ENCODE results near the gene SOX14.

SOX14 gene

GRCh38 chr3:137759505-137759904 lies 4.6 kb upstream of the SOX14 start:
- no peak for DNase-seq (ENCODE audit: low read depth)
- H3K4me3 ChIP-seq (replicated peaks; ENCODE audit: low read depth, low read length), result no peak overlapping the region
- TF ChIP-seq CTCF (IDR thresholded peaks at IDR 0.05; ENCODE audit: low read length, missing control alignments), result no peak

GRCh38 chr3:137760341-137761098 lies 3.6 kb upstream of the SOX14 start:
- H3K4me3 ChIP-seq (replicated peaks; ENCODE audit: low read depth, low read length), result no peak overlapping the region
- no peak for DNase-seq (ENCODE audit: low read depth)
- TF ChIP-seq CTCF (IDR thresholded peaks at IDR 0.05; ENCODE audit: low read length, missing control alignments), result no peak

GRCh38 chr3:137761099-137761562 lies 3.0 kb upstream of the SOX14 start:
- no peak overlapping the region for H3K4me3 ChIP-seq (replicated peaks; ENCODE audit: low read depth, low read length)
- DNase-seq (ENCODE audit: low read depth), result no peak
- no peak for TF ChIP-seq CTCF (IDR thresholded peaks at IDR 0.05; ENCODE audit: low read length, missing control alignments)

GRCh38 chr3:137761563-137762503 lies 2.3 kb upstream of the SOX14 start:
- H3K4me3 ChIP-seq (replicated peaks; ENCODE audit: low read depth, low read length), result no peak overlapping the region
- no peak for DNase-seq (ENCODE audit: low read depth)
- TF ChIP-seq CTCF (IDR thresholded peaks at IDR 0.05; ENCODE audit: low read length, missing control alignments), result no peak

GRCh38 chr3:137762674-137763593 lies 1.2 kb upstream of the SOX14 start:
- TF ChIP-seq CTCF (IDR thresholded peaks at IDR 0.05; ENCODE audit: low read length, missing control alignments), result no peak

GRCh38 chr3:137763594-137763938 lies 549 bp upstream of the SOX14 start:
- no peak overlapping the region for H3K4me3 ChIP-seq (replicated peaks; ENCODE audit: low read depth, low read length)
- no peak for DNase-seq (ENCODE audit: low read depth)
- TF ChIP-seq CTCF (IDR thresholded peaks at IDR 0.05; ENCODE audit: low read length, missing control alignments), result no peak

More at GRCh38 chr3:137762674-137763593, 1.2 kb upstream of the SOX14 start:
- H3K4me3 ChIP-seq (replicated peaks; ENCODE audit: low read depth, low read length), result no peak overlapping the region
- DNase-seq (ENCODE audit: low read depth), result no peak

Measured in fibroblast of pulmonary artery (primary cell).